Activated naive CD4-positive, alpha-beta T cell treated with Interleukin-2 at 50 U/mL for 16 hours (primary cell): ENCODE measurements around the gene PEX5L.

ENCODE experiments used
- DNase-seq: peaks from one replicate; pipeline ENCODE4 v3.0.0-alpha.2; 2020

PEX5L gene

DNA sequence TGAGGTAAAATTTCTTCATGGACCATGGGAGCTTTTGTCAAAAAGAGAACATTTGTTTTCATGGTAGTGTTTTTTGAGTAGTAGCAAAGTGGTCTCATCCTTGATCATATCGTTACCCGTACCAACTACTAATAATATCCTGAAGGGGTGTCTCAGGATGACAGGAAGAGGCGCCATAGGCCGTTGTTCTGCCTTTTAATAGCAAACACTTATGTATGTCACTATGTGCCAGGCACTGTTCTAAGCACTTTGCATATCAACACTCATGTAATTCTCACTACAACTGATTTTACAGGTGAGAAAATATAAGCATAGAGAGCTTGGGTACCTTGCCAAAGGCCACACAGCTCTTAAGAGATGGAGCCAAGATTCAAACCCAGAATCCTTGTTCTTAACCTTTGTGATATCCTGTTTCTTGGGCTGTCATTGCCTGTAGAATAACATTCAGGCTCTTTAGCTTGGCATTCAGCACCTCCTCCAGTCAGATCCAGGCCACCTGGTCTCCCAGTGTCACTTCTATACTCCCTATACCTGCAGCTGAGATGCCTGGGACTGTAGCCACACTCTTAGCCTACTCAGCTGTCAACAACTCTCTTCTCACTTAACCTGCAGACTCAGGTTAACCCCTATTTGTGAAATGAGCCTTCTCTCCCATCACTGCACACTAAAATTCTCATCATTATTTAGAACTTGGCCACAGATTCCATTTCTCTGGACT, 270.2 kb downstream of the PEX5L start:
- DNase-seq, result no peak

DNA sequence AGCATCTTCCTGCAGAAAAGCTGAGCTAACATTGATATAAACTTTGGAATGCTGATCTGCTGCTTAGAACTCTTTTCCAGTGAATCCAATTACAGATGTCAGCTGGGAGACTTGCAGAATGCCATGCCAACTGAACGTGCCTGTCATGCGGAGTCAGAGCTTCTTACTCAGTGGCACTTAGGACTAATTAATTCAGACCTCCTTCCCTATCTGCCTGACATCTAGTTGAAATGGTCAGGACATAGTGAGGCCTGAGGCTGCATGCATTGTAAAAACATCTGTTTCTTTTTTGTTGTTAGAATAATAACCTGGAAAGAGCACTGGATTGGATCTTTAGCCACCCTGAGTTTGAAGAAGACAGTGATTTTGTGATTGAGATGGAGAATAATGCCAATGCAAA, 271.3 kb downstream of the PEX5L start:
- DNase-seq, result no peak

GRCh38 chr3:179760944-179761343, 275.8 kb downstream of the PEX5L start:
- no peak for DNase-seq

GRCh38 chr3:179750720-179751328, 285.9 kb downstream of the PEX5L start:
- DNase-seq, result no peak

- no peak for DNase-seq
These were observed 291.0 kb downstream of the PEX5L start for GRCh38 chr3:179745716-179746115.

DNA sequence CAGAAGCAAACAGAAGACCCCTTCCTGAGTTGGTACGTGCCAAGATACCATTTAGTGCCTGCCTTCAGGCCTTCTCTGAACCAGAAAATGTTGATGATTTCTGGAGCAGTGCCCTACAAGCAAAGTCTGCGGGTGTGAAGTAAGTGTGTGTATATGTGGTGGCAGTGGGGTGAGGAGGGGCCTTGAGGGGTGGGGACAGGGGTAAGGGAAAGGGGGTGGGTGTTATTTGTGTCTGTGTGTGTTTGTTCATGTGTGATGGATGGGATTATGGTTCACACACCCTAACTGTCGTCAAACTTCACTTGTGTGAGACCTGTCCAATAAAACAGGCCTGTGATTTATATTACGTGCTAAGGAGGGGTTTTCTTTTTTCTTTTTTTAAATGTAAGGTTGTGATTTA, 291.7 kb downstream of the PEX5L start:
- DNase-seq, result no peak
